Left lung (tissue), 10 donors: Measurements from ENCODE around the gene LHX2. TPM values are rescaled to one million over a fixed set of nuclear protein-coding genes. Genes with fewer than 3 reads are reported as not detected.

Experiments
- ATAC-seq: fragments of 200-7000 bp; cut with Tn5 transposase; one replicate; pipeline ENCODE4 v1.9.1; 2020; ENCODE audit warnings: moderate library complexity
- DNase-seq, 4 donors: peaks; one replicate each; pipeline ENCODE4 v3.0.0-alpha.2; 2013 to 2020
- H3K27ac ChIP-seq, 2 donors: fragments of 200-600 bp; sonication (generic) in 1 of 2; one replicate each; pipeline versions ENCODE4 v1.5.0 to v1.8.0; 2020 to 2021
- H3K27me3 ChIP-seq, 2 donors: fragments of 200-600 bp; sonication (generic) in 1 of 2; one replicate each; pipeline versions ENCODE4 v1.5.0 to v1.8.0; 2020 to 2021
- H3K36me3 ChIP-seq, 2 donors: fragments of 200-600 bp; sonication (generic) in 1 of 2; one replicate each; pipeline versions ENCODE4 v1.5.0 to v1.8.0; 2020 to 2021
- H3K4me1 ChIP-seq, 2 donors: fragments of 200-600 bp; one replicate each; pipeline ENCODE4 v1.8.0; 2021
- H3K4me3 ChIP-seq, 2 donors: fragments of 200-600 bp; sonication (generic) in 1 of 2; one replicate each; pipeline versions ENCODE4 v1.5.0 to v1.8.0; 2020 to 2021; ENCODE audit warnings: mild to moderate bottlenecking in 1 of 2
- H3K9me3 ChIP-seq, 2 donors: fragments of 200-600 bp; sonication (generic) in 1 of 2; one replicate each; pipeline versions ENCODE4 v1.5.0 to v1.8.0; 2020 to 2021
- CTCF ChIP-seq, 2 donors: fragments of 200-600 bp; sonication (generic) in 1 of 2; IDR thresholded peaks; one replicate each; pipeline versions ENCODE4 v1.5.0 to v1.8.0; 2021; ENCODE audit warnings: antibody characterized with exemption in 2 of 2
- intact Hi-C, 2 donors: fragments of 100-400 bp; cut with DNase I; formaldehyde crosslinking; loops; one replicate each; pipeline versions ENCODE4 v1.11.2 to v1.14.2; 2022
- polyA plus RNA-seq, 6 donors: library from polyadenylated mRNA; unstranded; fragments of 120-200 nt; gene quantifications; one replicate each; pipeline ENCODE4 v1.2.1, GENCODE V29; 2013; ENCODE audit not compliant: insufficient read length in 6 of 6
- total RNA-seq, 2 donors: library from RNA; stranded (reverse); fragmentation: NEBNext Ultra II Directional; extraction: Animal tissue kit (Norgen Biotek cat#: 25700); gene quantifications; one replicate each; pipeline ENCODE4 v1.2.1, GENCODE V29; 2021
- donor health status: DM: no; HTN: yes; CAD: no.
- donor health status: DM: no; HTN: no; CAD: no.

LHX2 gene
- total and polyA plus RNA-seq, 8 donors = 0.12 to 0.26 (median 0.21) TPM; not detected in 4

GRCh38 chr9:124010665-124011321, 775 bp upstream of the LHX2 start:
- peaks cover 98 to 100% of the 10 kb centered on the region in 2 donors for H3K27me3 ChIP-seq
- H3K9me3 ChIP-seq = no peaks in the 10 kb centered on the region
- peak overlapping the region in 1 of 2 donors; percentile 31 for H3K4me3 ChIP-seq
- DNase-seq (no peak), ATAC-seq (peak; percentile 38)
- no peaks in the 10 kb centered on the region for H3K36me3 ChIP-seq
- intact Hi-C loops = no loop called here
- no peak overlapping the region for H3K27ac ChIP-seq
- H3K4me1 ChIP-seq = peaks cover 4 to 51% of the 10 kb centered on the region in 2 donors
- no peak for TF ChIP-seq CTCF (IDR thresholded peaks at IDR 0.05)

GRCh38 chr9:124012368-124013301, 1.1 kb downstream of the LHX2 start:
- Histone ChIP-seq H3K4me1 (peaks cover 4 to 70% of the 10 kb centered on the region in 2 donors), H3K9me3 (no peaks in the 10 kb centered on the region), H3K27ac (no peak overlapping the region), H3K27me3 (peaks cover 99 to 100% of the 10 kb centered on the region in 2 donors), H3K36me3 (no peaks in the 10 kb centered on the region), H3K4me3 (peak overlapping the region in 1 of 2 donors; percentile 31)
- intact Hi-C loops = no loop called here
- no peak for TF ChIP-seq CTCF (IDR thresholded peaks at IDR 0.05)
- ATAC-seq (no peak), DNase-seq (no peak)

- H3K9me3 ChIP-seq = no peaks in the 10 kb centered on the region
- intact Hi-C loops = no loop called here
- H3K4me3 ChIP-seq = no peak overlapping the region
- H3K4me1 ChIP-seq = peaks cover 0 to 70% of the 10 kb centered on the region in 2 donors
- DNase-seq (no peak), ATAC-seq (no peak)
- no peaks in the 10 kb centered on the region for H3K36me3 ChIP-seq
- H3K27ac ChIP-seq = no peak overlapping the region
- H3K27me3 ChIP-seq = peaks cover 99 to 100% of the 10 kb centered on the region in 2 donors
- no peak for TF ChIP-seq CTCF (IDR thresholded peaks at IDR 0.05)
Measured at GRCh38 chr9:124013309-124014210, 2.0 kb downstream of the LHX2 start.

GRCh38 chr9:124014211-124014955, 2.8 kb downstream of the LHX2 start:
- TF ChIP-seq CTCF (IDR thresholded peaks at IDR 0.05) = no peak
- no peak overlapping the region for H3K4me3 ChIP-seq
- H3K27ac ChIP-seq = no peak overlapping the region
- H3K4me1 ChIP-seq = peaks cover 0 to 64% of the 10 kb centered on the region in 2 donors
- ATAC-seq (no peak), DNase-seq (no peak)
- intact Hi-C loops = no loop called here
- H3K36me3 ChIP-seq = no peaks in the 10 kb centered on the region
- H3K27me3 ChIP-seq = peaks cover 99 to 100% of the 10 kb centered on the region in 2 donors
- H3K9me3 ChIP-seq = no peaks in the 10 kb centered on the region
